ENCODE results near the gene GALK1.

GALK1 gene

GRCh38 chr17:75749545-75750389, 15.2 kb downstream of the GALK1 start:
- DNase-seq, result peak; percentile 68

- DNase-seq, result no peak
Measured at GRCh38 chr17:75748706-75749105, 16.3 kb downstream of the GALK1 start.

- DNase-seq, result no peak
Measured at GRCh38 chr17:75743625-75744206, 21.3 kb downstream of the GALK1 start.

GRCh38 chr17:75742337-75742736, 22.7 kb downstream of the GALK1 start:
- no peak for DNase-seq

GRCh38 chr17:75740631-75741077, 24.3 kb downstream of the GALK1 start:
- no peak for DNase-seq

GRCh38 chr17:75740215-75740614, 24.8 kb downstream of the GALK1 start:
- no peak for DNase-seq

GRCh38 chr17:75739801-75740200, 25.2 kb downstream of the GALK1 start:
- DNase-seq, result no peak

- DNase-seq, result no peak
Measured at GRCh38 chr17:75739174-75739573, 25.8 kb downstream of the GALK1 start.

- DNase-seq, result no peak
Measured at GRCh38 chr17:75738218-75738802, 26.7 kb downstream of the GALK1 start.

- no peak for DNase-seq
Measured at GRCh38 chr17:75737133-75737962, 27.6 kb downstream of the GALK1 start.

- no peak for DNase-seq
Measured at GRCh38 chr17:75736173-75736835, 28.7 kb downstream of the GALK1 start.

GRCh38 chr17:75734674-75735294, 30.2 kb downstream of the GALK1 start:
- no peak for DNase-seq

GRCh38 chr17:75733471-75733870, 31.5 kb downstream of the GALK1 start:
- no peak for DNase-seq

GRCh38 chr17:75731716-75732498, 33.1 kb downstream of the GALK1 start:
- no peak for DNase-seq

- no peak for DNase-seq
Measured at GRCh38 chr17:75731086-75731715, 33.8 kb downstream of the GALK1 start.

- DNase-seq, result no peak
Measured at GRCh38 chr17:75730065-75730464, 34.9 kb downstream of the GALK1 start.

GRCh38 chr17:75729351-75729750, 35.6 kb downstream of the GALK1 start:
- DNase-seq, result no peak

- no peak for DNase-seq
Measured at GRCh38 chr17:75727391-75727790, 37.6 kb downstream of the GALK1 start.

GRCh38 chr17:75725504-75725903, 39.5 kb downstream of the GALK1 start:
- DNase-seq, result no peak
